ENCODE measurements around the gene BAK1. TPM values are rescaled to one million over a fixed set of nuclear protein-coding genes. Genes with fewer than 3 reads are reported as not detected.
A peak's percentile ranks its signal among the peaks of the same experiment; 100 is the strongest.

Gene BAK1
- total and polyA plus RNA-seq, 2 of the 13 experiments (the other 11 are each of a cell fraction or from before 2014, with no cell fraction given) = 15.0 to 23.8 TPM

GRCh38 chr6:33566182-33567084, 13.6 kb downstream of the BAK1 start:
- Histone ChIP-seq H3K4me1 (ENCODE audit: insufficient read depth, low read length) (peaks cover 14% of the 10 kb centered on the region), H3K79me2 (ENCODE audit: insufficient read depth, low read length) (no peaks in the 10 kb centered on the region), H3K36me3 (replicated peaks in 1 of 2; ENCODE audit: control insufficient read depth in 1 of 2, insufficient read depth in 2 of 2, low read length in 2 of 2) (no peaks in the 10 kb centered on the region), H3K9ac (ENCODE audit: insufficient read depth, low read depth, low read length) (no peak overlapping the region), H2AFZ (ENCODE audit: low read length) (no peak overlapping the region), H4K20me1 (ENCODE audit: insufficient read depth, low read length) (no peaks in the 10 kb centered on the region), H3K9me3 (ENCODE audit: low read length) (no peaks in the 10 kb centered on the region), H3K27me3 (ENCODE audit: control insufficient read depth in 1 of 2, insufficient read depth in 2 of 2, low read length in 2 of 2) (no peaks in the 10 kb centered on the region), H3K4me2 (ENCODE audit: low read depth, low read length) (no peak overlapping the region), H3K4me3 (replicated peaks in 1 of 3; ENCODE audit: insufficient read depth in 1 of 3, low read depth in 2 of 3, low read length in 3 of 3) (no peak overlapping the region), H3K27ac (ENCODE audit: extremely low read length, insufficient read depth, low read length) (no peak overlapping the region)
- WGBS (ENCODE audit: low lambda C conversion rate) = 54% methylated on average over 11 of the region's 11 CpGs
- BruUV-seq (replicated peaks) = no TSS peak
- ChIA-PET CTCF (ENCODE audit: low intra/inter-chr PET ratio, low total read pairs) (no interaction called here), POLR2A (interaction anchor here (0.9 kb wide), 1 partner anchor 13 kb away, joined by 5 read pairs; the partner anchor contains the start of gene BAK1)
- intact Hi-C loops (cut with micrococcal nuclease; ENCODE audit: unreplicated experiment) = no loop called here
- in situ Hi-C loops (cut with HindIII; ENCODE audit: extremely low pct_ligation_motif_present, low pct_unique_long_range_greater_than_20kb) = no loop called here
- TF ChIP-seq HNRNPK (IDR thresholded peaks at IDR 0.05; ENCODE audit: low read depth, low read length, poor library complexity, severe bottlenecking) = peak; percentile 98
- no peak for TF ChIP-seq RARG (CRISPR knock-in tag; IDR thresholded peaks at IDR 0.05; ENCODE audit: low read depth)
- no peak for DNase-seq (ENCODE audit: low spot score)
- FAIRE-seq = no peak
- no peak for ATAC-seq

GRCh38 chr6:33558801-33559200, 21.3 kb downstream of the BAK1 start:
- in situ Hi-C loops (cut with HindIII; ENCODE audit: extremely low pct_ligation_motif_present, low pct_unique_long_range_greater_than_20kb) (no loop called here), intact Hi-C loops (cut with micrococcal nuclease; ENCODE audit: unreplicated experiment) (no loop called here)
- TF ChIP-seq POLR2G (IDR thresholded peaks at IDR 0.05; ENCODE audit: low read depth, low read length) (no peak), ZBTB40 (IDR thresholded peaks at IDR 0.05) (peak; percentile 44; the same call in 1 of the 2 replicates), ZBTB40 (CRISPR knock-in tag; IDR thresholded peaks at IDR 0.05) (no peak), CHD2 (IDR thresholded peaks at IDR 0.05; ENCODE audit: low read depth, low read length) (no peak)
- no peaks in the 10 kb centered on the region for H3K79me2 ChIP-seq (ENCODE audit: insufficient read depth, low read length)
- no peak for ATAC-seq
- H3K27me3 ChIP-seq (ENCODE audit: control insufficient read depth in 1 of 2, insufficient read depth in 2 of 2, low read length in 2 of 2) = no peaks in the 10 kb centered on the region
- H2AFZ ChIP-seq (ENCODE audit: low read length) = no peak overlapping the region
- POLR2A ChIA-PET = no interaction called here
- CTCF ChIA-PET (ENCODE audit: low intra/inter-chr PET ratio, low total read pairs) = no interaction called here
- BruUV-seq (replicated peaks) = no TSS peak
- FAIRE-seq = no peak
- WGBS (ENCODE audit: low lambda C conversion rate) = 55% methylated on average over 8 of the region's 8 CpGs
- no peak overlapping the region for H3K9ac ChIP-seq (ENCODE audit: insufficient read depth, low read depth, low read length)
- DNase-seq (ENCODE audit: low spot score) = no peak
- no peak overlapping the region for H3K4me3 ChIP-seq (replicated peaks in 1 of 3; ENCODE audit: insufficient read depth in 1 of 3, low read depth in 2 of 3, low read length in 3 of 3)
- H4K20me1 ChIP-seq (ENCODE audit: insufficient read depth, low read length) = no peaks in the 10 kb centered on the region
- no peaks in the 10 kb centered on the region for H3K36me3 ChIP-seq (replicated peaks in 1 of 2; ENCODE audit: control insufficient read depth in 1 of 2, insufficient read depth in 2 of 2, low read length in 2 of 2)
- no peak overlapping the region for H3K27ac ChIP-seq (ENCODE audit: extremely low read length, insufficient read depth, low read length)
- no peak overlapping the region for H3K4me2 ChIP-seq (ENCODE audit: low read depth, low read length)
- H3K9me3 ChIP-seq (ENCODE audit: low read length) = no peaks in the 10 kb centered on the region; the same call in 1 of the 2 replicates
- no peaks in the 10 kb centered on the region for H3K4me1 ChIP-seq (ENCODE audit: insufficient read depth, low read length)

Measured in HepG2 (cell line).